HG03378 (cell line): Measurements from ENCODE around the gene FUZ.

Experiments
- ATAC-seq: cut with Tn5 transposase; IDR thresholded peaks from one replicate; pipeline ENCODE4 v1.9.1; 2021; ENCODE audit warnings: mild to moderate bottlenecking, moderate library complexity; ENCODE audit not compliant: unreplicated experiment

FUZ gene

GRCh38 chr19:49786376-49786820 lies 26.7 kb downstream of the FUZ start:
- no peak for ATAC-seq

GRCh38 chr19:49782515-49782914 lies 30.6 kb downstream of the FUZ start:
- no peak for ATAC-seq

DNA sequence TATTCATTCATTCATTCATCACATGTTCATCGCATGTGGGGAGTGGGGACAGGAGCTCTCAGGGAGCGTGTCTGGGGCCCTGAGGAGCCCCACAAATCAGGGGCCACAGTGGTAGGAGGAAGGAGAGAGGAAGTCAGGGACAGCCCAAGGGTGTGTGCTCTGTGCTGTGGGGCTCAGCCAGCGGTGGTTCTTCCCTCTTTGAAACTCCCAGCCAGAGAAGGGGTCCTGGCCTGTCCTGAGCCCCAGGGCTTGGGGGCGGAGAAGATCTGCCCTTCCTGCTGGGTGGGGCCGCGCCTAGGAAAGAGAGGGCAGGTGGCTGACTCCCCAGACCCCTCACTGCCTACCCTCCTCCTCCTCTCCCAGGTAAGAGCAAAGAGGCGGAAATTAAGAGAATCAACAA lies 31.7 kb downstream of the FUZ start:
- no peak for ATAC-seq

DNA sequence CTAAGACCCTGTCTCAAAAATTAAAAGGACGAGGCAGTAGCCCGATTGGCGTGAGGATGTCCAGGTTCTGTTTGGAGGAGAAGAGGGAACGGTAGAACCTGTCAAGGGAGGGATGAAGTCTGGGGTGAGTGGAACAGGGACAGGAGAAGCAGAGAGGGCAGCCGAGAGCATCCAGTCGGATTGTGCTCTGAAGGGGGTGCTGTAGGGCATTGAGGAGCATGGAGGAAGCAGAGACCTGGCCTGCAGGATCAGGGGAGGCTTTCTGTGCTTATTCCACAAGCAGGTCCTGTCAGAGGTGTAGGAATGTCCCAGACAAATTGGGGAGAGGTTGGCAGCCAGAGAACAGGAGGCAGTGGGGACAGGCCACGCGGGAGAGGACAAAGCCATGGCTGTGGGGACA lies 32.2 kb downstream of the FUZ start:
- no peak for ATAC-seq

DNA sequence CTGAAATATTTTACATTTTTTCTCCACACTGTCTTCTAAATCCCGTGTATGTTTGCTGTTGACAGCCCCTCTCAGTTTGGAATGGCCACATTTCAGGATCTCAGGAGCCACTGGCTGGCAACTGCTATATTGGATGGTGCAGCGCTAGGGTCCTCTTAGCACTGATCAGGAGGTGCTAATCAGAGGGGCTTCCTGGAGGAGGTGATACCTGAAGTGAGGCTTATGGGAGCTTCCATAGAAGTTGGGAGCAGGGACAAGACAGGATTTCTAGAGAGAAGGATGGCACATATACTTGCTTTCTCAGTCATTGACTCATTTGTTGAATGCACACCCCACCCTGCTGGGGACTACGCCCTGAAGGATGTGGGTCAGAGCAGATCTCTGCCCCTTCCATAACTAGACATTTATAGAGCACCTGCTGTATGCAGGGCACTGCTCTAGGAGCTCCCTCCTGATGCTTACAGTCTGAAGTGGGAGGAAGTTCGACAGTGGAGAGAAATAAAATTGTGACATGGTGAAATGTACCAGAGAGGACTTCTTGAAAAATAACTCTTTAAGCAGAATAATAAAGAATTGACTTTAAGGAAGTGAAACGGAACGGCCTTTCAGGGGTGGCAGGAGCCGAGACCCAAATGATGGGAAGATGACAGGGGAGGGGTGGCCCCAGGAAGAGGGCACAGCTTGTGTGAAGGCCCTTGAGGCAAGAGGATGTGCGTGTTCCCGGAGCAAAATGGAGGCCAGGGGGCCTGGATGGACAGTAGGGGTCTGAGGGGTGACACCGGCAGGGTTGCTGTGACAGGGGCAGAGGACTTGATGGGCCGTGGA lies 33.1 kb downstream of the FUZ start:
- no peak for ATAC-seq

GRCh38 chr19:49776371-49776764 lies 36.7 kb downstream of the FUZ start:
- ATAC-seq: no peak

GRCh38 chr19:49775742-49776370 lies 37.2 kb downstream of the FUZ start:
- ATAC-seq: no peak

DNA sequence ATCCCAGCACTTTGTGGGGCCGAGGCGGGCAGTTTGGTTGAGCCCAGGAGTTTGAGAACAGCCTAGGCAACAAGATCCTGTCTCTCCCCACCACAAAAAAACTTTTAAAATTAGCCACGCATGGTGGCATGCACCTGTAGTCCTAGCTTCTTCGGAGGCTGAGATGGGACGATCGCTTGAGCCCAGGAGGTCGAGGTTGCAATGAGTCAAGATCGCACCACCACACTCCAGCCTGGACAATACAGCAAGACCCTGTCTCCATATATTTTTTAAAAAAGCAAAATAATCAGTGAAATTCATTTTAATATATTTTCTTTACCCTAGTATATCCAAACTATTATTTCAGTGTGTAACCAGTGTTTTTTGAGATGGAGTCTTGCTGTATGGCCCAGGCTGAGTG lies 38.1 kb downstream of the FUZ start:
- no peak for ATAC-seq

DNA sequence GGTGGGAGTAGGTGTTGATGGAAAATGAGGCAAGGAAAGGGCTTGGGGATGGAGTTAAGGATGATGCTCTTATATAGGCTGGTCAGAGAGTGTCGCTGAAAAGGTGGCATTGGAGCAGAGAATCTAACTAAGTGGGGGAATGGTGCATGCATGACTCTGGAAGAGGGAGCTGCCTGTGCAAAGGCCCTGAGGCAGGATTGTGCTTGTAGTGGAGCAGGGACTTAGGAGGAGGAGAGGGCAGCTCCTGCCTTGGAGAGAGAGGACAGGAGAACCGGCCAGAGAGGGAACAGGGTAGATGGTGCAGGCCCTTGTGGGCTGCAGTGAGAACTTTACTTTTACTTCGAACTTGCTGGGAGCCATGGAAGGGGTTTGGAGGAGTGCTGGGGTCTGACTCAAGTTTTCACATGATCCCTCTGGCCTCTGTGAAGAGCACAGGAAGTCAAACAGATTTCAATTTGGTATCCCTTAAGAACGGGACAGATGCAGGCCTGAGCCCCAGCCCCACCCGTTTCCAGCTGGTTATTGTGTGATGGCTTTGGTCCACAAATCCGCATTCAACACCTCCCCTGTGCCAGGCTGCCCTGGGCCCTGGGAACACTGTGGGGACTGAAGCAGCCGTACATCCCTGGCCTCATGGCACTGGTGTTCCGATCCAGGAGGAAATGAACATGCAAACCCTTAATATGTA lies 39.3 kb downstream of the FUZ start:
- ATAC-seq: no peak

DNA sequence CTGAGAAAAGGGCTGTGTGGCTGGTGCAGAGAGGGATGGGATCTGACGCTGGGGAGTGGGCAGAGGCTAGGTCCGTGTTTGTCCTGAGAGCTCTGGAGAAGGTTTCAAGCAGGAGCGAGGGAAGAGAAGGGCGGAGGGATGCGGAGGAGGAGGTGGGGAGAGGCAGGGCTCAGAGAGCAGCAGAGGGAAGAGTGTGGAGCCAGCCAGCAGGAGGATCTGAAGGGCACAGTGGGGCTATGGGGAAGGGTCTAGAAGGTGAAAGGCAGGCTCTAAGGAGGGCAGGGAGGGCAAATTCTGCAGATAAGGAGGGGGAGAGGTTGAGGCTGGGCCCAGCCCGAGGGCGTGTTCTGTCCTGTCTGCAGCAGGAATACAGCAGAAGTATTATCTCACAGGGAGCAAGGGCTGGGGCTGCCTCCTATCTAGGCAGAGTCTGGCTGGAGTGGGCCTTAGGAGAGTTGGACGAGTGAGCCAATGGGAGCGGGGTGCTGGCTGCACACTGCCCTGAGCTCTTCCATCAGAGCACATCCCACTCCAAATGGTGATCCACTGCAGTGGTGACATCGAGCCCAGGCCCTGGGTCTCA lies 40.2 kb downstream of the FUZ start:
- ATAC-seq: no peak

- no peak for ATAC-seq
These were observed 41.4 kb downstream of the FUZ start for GRCh38 chr19:49771674-49772139.

- ATAC-seq: no peak
These were observed 42.6 kb downstream of the FUZ start for GRCh38 chr19:49770529-49770928.

- no peak for ATAC-seq
These were observed 45.0 kb downstream of the FUZ start for GRCh38 chr19:49767967-49768581.

GRCh38 chr19:49767381-49767780 lies 45.7 kb downstream of the FUZ start:
- no peak for ATAC-seq

DNA sequence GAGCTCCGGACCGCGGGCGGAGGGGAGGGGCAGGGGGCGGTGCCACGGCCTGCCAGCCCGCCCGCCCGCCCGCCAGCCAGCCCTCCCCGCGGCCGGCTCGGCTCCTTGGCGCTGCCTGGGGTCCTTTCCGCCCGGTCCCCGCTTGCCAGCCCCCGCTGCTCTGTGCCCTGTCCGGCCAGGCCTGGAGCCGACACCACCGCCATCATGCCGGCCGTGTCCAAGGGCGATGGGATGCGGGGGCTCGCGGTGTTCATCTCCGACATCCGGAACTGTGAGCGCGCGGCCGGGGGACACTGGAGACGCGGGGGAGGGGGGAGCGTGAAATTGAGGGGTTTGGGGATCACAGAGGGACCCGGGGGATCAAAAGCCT lies 46.2 kb downstream of the FUZ start, which contains the start of gene AP2A1:
TSS of gene AP2A1 (plus strand) at position 72 of the 370 bp plus-strand sequence. CDS start at position 205, 133 bp downstream.
- ATAC-seq: no peak

DNA sequence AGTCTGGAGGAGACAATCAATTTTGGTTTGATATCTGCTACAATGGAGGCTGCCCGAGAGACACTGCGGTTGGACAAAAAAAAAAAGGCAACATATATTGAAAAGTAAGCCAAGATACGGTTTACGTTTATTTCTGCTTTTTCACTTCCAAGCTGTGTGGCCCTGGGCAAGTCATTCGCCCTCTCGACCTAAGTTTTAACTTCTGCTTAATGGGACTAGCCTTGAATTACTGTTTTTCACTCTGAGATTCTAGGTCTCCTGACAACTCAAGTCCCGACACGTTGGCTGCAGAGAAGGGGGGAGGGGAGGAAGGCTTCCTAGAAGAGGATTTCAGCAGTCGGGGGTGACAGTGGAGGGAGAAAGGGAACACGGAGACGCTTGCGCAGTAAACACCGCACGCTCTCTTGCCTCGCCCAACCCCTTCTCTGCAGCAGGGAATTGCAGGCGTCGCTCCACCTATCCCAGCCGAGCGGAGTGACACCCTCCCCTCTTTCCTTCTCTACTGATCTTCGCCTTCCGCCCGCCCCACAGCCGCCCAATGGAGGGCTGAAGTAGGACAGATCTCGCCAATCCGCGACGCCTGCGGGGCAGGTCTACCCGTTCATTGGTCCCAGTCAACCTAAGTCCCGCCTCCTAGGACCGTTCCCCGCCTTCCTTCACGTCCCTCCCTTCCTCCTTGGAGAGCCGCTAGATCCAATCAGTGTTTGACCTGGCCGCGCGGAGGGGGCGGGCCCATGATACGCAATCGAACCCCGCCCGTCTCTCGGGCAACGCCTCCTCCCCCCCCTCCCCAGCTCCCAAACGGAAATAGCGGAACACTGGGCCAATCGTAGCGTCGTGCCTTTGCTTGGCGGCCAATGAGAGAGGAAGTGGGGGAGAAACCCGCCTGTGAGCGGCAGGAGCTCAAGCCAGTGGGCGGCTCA lies 46.8 kb downstream of the FUZ start:
- ATAC-seq: peak; percentile 94

GRCh38 chr19:49764341-49764740 lies 48.8 kb downstream of the FUZ start:
- ATAC-seq: no peak

GRCh38 chr19:49763230-49763629 lies 49.9 kb downstream of the FUZ start, which contains the start of gene TSKS:
Gene TSKS, minus strand, starts transcription at chr19:49763306. Its CDS starts 59 bp downstream, at chr19:49763247.
- no peak for ATAC-seq

DNA sequence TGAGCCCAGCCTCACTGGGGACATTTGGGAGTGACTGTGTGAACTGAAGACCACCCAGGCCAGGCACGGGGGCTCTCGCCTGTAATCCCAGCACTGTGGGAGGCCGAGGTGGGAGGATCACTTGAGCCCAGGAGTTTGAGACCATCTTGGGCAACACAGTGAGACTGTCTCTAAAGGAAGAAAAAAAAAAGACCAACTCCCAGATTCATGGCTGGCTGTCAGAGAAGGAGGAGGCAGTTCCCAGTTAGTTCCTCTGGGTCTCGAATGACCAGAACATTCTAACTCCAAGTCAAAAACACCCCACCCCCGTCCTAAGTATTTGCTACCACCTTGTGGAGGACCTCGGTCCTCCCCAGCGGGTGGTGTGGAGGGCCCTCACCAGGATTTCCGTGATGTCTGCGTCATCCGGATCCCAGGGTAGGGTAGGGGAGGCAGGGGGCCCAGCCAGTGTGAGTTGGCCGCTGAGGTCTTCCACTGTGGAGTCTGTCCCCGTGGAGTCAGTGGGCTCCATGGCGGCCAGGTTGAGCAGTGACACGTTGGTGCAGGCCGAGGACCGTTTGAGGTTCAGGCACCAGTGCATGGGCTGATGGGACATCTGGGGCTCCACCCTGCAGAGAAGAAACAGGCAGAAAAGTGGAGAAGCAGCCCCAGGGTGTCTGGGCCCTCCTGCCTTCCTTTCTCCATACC lies 51.3 kb downstream of the FUZ start:
- no peak for ATAC-seq
